NK-92 treated with Interleukin-12 subunit alpha and Interleukin-12 subunit beta, amount 100 ng/mL, for 24 hours (cell line): ENCODE data around the gene CACNA2D2.

Experiments
- DNase-seq: peaks from one replicate; lab custom pipeline; 2025; lab: John Stamatoyannopoulos, UW

Gene CACNA2D2

GRCh38 chr3:50427217-50427616, 76.2 kb downstream of the CACNA2D2 start:
- no peak for DNase-seq

GRCh38 chr3:50425911-50426310, 77.5 kb downstream of the CACNA2D2 start:
- no peak for DNase-seq

GRCh38 chr3:50423543-50423942, 79.9 kb downstream of the CACNA2D2 start:
- no peak for DNase-seq

DNA sequence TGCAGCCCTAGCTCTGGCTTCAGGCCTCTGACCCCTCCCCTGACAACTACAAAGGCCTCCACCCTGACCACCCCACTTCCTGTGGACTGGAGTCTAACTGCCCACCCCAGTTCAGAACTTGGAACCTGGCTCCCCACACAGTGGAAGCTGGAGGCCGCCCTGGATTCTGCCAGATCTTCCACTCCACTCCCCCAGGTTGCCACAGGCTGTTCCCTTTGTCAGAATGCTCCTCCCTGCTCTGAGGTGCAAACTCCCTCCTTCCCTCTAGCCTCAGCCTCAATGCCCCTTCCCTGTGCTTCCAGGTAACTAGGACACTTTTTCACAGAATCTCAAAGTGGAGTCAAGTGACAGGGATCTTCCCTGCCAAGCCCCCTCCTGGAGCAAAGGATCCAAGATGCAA, 81.3 kb downstream of the CACNA2D2 start:
- DNase-seq = no peak

DNA sequence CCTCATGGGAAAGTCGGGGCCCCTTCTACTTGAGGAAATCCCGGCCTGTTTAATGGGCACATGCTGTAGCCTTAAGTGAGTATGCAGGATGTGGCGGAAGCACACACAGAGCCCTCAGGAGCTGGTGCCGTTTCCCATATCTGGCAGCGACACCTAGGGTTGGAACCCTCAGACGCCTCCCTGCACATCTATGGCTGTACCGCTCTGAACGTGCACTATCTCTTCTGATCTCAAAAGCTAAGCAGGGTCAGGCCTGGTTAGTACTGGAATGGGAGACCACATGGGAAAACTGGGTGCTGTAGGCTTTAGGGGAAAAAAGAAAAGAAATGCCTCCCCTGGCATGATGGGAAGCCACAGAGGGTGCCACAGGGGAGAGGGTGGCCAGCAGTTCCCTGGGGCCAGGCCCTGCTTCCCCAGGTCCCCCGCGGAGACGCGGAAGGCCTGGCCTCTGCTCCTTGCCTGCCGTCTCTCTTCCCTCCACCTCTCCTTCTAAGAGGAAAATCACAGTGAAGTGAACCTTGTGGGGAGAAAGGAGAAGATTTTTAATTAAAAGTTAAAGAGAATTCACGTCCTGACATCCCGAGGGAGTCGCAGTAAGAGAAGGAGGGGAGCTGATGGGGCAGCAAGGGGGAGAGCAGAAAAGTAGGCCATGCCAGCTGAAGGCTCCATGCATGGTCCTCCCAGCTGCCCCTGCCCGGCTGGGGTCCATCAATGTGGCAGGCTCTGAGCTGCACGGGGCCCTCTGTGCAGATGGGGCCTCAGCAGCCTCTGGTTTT, 83.7 kb downstream of the CACNA2D2 start:
- no peak for DNase-seq

- DNase-seq = no peak
Observed at GRCh38 chr3:50418850-50419249, 84.6 kb downstream of the CACNA2D2 start.

DNA sequence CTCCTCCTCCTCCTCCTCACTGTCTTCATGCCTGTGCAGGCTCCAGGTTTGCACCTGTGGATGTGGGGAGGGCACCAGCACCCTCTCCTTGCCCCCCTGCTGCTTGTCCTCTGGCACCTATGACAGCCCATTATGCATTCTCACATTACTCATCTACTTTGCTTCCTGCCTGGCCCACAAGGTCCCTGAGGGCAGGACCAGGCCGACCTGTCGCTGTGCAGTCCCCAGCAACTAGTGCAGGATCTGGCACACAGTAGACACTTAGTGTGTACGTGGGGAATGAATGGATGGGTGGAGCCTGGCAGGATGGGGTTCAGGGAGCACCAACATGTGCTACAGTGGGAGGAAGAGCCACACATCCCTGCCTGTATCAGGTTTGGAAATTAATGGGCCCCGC, 85.8 kb downstream of the CACNA2D2 start:
- no peak for DNase-seq

DNA sequence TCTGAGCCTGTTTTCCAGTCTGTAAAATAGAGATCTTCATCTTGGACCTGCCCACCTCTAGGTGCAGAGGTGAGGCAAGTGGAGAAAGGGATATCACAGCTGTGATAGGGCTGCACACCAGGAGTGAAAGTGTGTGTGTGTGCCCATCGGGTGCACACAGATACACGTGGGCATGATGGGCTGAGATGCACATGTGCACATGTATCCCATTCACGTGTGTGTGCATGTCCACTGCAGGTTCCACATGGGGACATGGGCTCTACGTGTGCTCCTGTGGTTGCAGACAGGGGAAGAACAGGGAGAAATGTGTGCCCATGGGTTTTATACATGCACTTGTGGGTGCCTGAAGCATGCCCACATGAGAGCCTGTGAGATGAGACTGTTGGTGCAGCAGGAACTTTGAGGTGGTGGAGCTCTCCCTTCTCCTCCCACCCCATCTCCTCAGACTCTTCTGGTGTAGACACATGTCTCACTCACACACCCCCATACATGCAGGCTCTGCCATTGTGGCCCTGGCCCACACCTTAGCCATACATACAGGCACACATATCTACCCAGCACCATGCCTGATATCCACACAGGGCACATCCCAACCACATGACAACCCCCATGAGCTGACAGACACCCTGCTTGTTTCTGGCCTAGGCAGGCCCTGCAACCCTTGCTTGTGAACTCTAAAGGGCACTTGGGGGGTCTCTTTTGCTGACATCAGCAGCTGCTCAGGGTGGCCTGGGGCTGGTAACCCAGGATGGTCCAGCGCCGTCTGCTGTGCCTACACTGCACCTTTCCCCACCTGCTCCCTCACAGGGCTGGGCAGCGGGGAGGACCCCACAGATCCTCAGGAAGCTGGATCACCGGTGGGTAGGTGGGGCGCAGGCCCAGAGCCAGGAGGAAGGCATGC, 86.4 kb downstream of the CACNA2D2 start:
- DNase-seq = no peak

DNA sequence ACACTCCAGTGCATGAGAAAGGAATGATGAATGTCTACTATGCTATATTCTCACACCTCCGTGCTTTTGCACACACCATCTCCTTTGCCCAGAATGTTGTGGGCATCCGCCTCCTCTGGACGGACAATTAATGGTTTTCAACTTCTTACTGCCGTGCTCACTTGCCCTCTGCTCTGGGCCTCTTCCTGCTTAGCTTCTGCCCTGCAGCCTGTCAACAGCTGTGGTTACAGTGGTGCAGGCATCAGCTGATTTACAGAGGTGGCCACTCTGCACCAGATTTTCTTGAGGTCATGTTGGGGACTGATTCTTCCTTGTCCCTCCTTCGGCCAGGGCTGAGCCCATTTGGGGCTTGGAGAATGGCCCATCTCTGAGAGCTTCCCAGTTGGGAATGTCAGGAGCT, 87.6 kb downstream of the CACNA2D2 start:
- DNase-seq = no peak

GRCh38 chr3:50415061-50415460, 88.4 kb downstream of the CACNA2D2 start:
- DNase-seq = no peak

GRCh38 chr3:50414616-50415015, 88.8 kb downstream of the CACNA2D2 start:
- no peak for DNase-seq

DNA sequence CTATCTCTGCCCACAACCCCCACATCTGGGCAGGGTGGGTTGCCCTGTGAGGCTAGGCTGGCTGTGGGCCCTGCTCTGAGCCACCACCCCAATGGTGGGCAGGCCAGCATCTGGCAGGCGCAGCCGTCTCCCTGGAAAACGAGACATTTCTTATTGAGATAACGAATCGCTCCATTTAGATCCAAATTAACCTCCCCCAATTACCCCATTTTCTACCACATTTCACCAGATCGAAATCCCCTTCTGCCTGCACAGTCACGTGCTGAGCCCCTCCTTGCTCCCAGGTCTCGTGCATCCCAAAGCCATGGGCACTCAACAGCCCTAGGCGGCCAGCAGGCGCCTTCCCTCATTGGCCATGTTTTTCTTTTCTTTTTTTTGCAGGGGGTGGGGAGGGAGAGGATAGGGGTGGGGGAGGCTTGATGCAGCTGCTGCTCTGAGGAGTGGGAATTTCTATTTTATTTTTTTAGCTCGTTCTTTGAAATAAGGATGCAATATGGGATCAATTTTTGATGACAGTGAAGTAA, 91.1 kb downstream of the CACNA2D2 start:
- no peak for DNase-seq

DNA sequence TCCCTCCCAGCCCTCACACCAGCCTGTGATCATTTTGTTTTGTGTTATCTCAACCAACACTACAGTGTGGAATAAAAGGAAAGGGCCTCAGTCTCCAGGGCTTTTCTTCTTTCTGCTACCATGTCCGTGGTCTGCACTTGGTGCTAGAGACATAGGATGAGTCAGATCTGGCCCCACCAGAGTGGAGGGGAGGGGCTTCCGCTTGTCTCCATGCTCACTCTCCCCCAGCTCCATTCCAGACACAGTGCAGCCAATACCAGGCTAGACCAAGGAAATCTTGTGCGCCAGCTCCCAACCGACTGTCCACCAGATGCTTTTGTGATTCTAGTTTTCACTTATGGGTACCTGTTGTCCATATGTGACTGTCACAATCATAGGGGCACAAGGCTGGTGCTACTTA, 92.2 kb downstream of the CACNA2D2 start:
- no peak for DNase-seq

DNA sequence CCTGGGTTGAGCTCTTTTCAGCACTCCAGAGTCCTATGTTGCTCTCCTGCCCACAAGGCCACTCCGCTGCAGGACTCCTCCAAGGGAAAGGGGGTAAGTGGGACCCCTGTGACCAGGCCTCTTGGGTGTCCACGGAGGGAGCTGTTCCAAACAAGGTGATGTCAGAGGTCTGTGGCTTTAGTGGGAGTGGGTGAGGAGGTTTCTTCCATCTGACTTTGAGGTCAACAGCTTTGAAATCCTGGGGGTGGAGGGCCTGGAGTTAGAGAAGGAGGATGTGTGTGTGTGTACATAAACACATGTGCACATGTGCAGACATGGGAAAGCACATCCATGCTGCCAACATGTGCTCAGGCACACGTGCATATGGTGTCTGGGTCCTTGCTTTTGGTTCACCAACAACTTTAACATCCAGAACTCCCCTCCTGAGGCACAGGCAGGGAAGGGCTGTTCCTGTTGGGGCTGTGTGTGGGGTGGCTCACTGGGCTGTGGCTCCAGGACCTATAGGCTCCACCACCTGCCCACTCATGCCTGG, 92.8 kb downstream of the CACNA2D2 start:
- DNase-seq = no peak

DNA sequence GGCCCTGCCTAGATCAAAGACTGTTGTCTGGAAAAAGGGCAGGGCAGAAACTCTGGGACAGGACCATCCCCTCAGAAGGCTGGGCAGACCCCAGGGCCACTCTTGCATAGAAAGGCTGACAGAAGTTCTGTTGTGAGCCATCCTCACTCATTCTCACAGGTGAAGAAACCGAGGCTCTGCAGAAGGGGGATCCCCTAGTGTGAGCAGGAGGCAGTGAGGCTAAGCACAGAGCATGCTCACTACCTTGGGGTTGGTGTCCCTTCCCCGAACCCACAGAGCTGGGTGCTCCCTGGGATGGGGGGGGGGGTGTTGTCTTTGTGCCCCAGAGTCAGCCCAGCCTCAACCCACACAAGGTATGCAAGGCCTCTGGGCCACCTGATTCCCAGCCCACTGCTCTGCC, 93.2 kb downstream of the CACNA2D2 start:
- no peak for DNase-seq

GRCh38 chr3:50408443-50408944, 94.9 kb downstream of the CACNA2D2 start:
- no peak for DNase-seq

DNA sequence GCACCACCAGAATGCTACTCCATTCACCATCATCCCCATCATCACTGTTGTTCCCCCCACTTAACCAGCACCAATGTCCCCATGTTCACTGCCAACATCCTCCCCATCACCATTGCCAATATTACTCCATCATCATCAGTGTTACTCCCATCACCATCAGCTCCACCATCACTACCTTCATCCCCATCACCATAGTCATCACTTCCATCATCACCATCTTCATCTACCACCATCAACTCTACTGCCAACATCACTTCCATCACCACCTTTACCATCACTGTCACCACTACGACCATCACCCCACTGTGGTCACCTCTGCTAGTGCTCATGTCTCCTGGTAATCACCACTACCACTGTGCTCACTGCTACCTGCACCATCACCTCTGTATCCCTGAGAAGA, 96.9 kb downstream of the CACNA2D2 start:
- DNase-seq = no peak

DNA sequence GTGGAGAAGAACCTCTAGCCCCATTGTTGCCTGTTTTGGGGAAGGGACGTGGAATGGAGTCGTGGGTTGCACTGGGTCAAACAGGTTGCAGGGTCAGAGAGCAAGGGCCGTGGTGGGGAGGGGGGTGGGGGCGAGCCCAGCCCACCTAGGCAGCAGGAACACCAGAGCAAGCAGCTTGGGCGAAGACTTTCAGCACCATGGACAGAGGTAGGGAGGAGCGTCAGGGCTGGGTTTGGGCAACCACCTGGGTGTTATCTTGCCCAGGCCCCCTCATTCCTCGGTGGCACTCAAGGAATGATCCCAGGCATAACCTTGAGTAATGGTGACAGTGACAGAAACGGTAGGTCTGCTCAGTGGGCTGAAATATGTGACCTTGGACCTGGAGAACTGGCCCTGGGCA, 98.2 kb downstream of the CACNA2D2 start:
- DNase-seq = no peak

- no peak for DNase-seq
Observed at GRCh38 chr3:50401978-50402595, 101.3 kb downstream of the CACNA2D2 start.

DNA sequence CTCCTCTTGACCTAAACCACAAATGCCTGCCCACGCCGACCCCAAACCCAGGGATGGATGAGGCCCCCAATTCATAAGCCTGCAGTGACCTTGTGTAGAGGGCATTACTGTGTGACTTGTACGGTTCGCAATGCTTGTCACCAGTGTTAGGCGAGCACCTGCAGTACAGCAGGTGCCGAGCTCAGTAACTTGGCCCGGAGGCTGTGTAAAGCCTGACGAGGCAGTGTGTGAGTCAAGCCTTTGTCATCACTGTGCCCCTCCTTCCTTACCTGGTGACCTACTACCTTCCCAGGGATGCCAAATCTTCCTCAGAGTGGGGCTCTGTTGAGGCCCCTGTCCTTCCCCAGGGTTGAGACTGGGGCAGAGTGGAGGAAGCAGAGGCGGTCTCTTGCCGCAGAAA, 106.9 kb downstream of the CACNA2D2 start:
- DNase-seq = no peak

- no peak for DNase-seq
Observed at GRCh38 chr3:50395070-50395860, 108.2 kb downstream of the CACNA2D2 start.
